GM18867 (cell line): ENCODE results near the gene ZNF341.
"Not testable (repeated sequence)": the region's sequence is repeated elsewhere in the genome, so short reads cannot be mapped to it uniquely, and the experiment has no call there.

ENCODE experiments used
- ATAC-seq: cut with Tn5 transposase; IDR thresholded peaks from one replicate; pipeline ENCODE4 v1.9.1; 2021; ENCODE audit warnings: mild to moderate bottlenecking, moderate library complexity; ENCODE audit not compliant: unreplicated experiment

ZNF341 gene

GRCh38 chr20:33731693-33732165 lies at the start of gene ZNF341:
TSS of gene ZNF341 (plus strand) at chr20:33731996. CDS start at chr20:33732022, 26 bp downstream.
- ATAC-seq, result peak; percentile 76

DNA sequence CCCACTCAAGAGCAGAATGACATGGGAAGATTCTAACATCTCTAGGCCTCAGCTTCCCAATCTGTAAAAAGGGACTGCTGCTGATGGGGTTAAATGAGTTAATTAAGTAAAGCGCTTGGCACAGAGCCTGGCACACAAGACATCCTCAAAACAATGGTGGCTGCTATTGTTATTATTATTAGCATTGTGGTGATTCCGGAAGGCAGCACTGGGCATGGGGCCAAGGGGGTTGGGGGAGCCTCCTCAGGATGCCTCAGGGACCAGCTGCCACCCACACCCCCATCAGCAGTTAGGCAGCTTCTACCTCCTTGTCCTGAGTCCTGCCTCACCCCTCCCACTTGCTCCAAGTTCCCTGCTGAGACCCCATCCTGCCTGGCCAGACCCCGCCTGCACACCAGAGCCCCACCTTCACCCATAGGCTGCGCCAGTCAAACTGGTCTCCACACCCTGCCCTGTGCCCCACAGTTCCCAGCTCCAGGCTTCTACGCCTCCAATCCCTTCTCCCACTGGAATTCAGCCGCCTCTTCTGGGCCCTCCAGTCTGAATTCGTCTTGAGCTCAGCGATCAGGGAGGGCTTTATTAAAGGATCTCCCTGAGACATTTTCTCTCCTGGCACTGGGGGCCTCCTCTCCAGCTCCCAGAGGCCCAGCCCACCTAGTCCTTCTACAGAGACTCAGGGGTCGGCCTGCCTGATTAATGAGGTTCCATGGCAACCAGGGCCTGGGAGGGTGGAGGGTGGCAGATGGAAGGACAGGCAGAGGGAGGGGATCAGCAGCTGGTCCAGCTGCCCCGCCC lies 47.1 kb upstream of the ZNF341 start:
- no peak for ATAC-seq

GRCh38 chr20:33685328-33686099 lies 46.3 kb upstream of the ZNF341 start:
- peak; percentile 38 for ATAC-seq

- peak; percentile 84 for ATAC-seq
Observed at GRCh38 chr20:33686100-33686983, 45.5 kb upstream of the ZNF341 start, which contains the start of gene E2F1. TSS of gene E2F1 (minus strand) at chr20:33686385. CDS start at chr20:33686264, 121 bp downstream.

DNA sequence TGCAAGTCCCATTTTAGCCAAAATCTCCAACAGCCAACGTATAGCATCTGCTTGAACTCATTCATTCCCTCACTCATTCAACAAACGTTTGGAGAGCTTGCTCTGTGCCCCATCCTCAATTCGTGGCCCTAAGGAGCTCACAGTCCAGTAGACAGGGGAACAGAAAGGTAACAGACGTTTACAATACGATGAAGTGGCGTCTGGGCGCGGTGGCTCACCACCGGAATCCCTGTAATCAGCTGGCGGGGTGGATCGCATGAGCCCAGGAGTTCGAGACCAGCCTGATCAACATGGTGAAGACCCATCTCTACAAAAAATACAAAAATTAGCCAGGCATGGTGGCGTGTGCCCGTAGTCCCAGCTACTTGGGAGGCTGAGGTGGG lies 44.8 kb upstream of the ZNF341 start:
- no peak for ATAC-seq

GRCh38 chr20:33687370-33687915 lies 44.4 kb upstream of the ZNF341 start:
- ATAC-seq, result no peak

DNA sequence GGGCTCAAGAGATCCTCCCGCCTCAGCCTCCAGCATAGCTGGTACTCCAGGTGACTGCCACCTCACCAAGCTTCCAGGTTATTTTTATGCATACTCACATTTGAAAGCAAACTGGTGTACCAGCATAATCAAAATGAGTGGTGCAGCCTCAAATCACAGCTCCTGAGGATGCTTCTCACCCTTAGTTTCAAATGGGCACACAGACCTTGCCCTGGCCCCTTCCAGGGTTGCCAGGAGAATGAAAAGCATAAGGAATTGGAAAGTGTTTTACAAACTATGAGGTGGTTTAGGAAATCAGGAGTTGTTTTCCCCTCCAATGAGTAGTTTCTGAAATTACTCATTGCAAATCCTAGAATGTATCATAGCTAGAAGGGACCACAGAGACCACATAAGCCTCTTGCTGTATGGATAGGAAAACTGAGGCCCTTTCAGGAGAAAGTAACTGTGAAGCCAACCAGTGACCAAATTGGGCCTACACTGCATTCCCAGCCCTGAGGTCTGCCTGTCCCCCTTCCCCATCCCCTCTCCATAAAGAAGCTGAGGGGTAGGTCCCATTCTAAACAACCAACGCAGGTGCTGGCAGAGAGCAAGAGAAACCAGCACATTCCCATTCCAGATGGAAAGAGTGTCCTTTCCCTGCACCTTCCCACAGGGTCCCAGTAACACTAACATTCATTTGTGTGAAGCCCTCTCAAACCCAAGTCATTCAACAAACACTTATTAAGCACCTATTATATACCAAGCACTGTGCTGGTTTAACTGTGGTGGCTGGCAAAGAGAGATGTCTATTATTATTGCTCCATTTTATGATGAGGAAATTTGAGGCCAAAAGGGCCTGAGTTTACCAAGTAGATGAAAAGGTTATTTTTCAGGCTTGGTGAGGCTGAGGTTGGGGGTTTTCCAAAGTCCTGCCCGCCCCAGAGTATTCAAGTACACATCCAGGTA lies 43.5 kb upstream of the ZNF341 start:
- no peak for ATAC-seq

GRCh38 chr20:33688938-33689424 lies 42.8 kb upstream of the ZNF341 start:
- no peak for ATAC-seq

DNA sequence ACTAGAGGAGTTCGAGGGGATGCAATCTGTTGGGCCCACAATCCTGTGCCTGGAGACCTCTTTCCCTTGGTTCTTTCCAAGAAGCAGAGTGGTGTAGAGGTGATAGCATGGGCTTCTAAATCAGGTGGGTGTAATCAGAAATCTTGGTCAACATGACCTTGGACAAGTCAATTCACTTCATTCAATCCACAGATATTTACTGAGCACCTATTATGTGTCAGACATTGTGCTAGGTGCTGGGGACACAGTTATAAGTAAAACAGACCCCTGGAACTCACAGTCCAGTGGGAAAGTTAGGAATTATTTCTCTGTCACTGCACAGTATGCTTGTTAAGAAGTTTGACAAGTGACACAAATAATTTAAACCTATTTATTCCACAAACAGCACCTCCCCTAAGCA lies 42.3 kb upstream of the ZNF341 start:
- ATAC-seq, result no peak

- no peak for ATAC-seq
Observed at GRCh38 chr20:33689973-33690372, 41.8 kb upstream of the ZNF341 start.

- no peak for ATAC-seq
Observed at GRCh38 chr20:33693289-33693688, 38.5 kb upstream of the ZNF341 start.

DNA sequence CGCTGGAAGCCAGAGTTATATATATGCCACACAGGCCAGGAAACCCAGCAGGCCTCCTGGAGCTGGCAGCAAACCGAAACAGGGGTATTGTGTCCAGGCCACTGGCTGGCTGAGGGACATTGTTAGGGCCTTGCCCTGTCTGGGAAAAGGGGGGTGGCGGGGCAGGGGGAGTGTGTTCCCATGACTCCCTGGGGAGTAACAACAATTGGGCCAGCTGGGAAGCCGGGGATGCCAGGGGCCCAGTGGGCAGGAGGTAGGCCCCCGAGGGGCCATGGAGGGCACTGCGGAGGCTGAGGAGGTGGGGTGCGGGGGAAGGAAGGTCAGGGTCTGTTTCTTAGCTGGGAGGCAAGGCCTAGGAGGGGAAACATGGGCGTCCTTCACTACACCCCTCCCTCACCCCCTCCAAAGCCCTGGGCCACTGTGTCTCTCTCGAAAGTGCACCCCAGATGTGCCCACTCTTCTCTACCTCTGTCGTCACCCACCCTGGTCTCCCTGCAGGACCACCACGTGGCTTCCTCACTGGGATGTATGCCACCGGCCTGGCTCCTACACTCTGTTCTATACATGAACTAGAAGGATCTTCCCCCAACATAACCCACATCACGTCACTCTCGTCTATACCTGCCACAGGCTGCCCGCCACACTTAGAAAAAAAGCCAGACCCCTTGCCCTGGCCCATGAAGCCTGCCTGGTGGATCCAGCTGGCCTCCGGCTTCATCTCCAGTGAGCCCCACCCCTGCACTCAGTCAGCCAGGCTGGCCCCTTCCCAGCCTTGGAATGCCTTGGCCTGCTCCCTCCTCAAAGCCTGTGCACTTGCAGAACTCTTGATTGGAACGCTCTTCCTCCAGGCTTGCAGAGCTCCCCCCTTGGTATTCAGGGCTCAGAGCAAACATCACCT lies 37.8 kb upstream of the ZNF341 start:
- ATAC-seq, result no peak

- no peak for ATAC-seq
Observed at GRCh38 chr20:33694639-33695012, 37.2 kb upstream of the ZNF341 start.

- ATAC-seq, result no peak
Observed at GRCh38 chr20:33696448-33696847, 35.3 kb upstream of the ZNF341 start.

DNA sequence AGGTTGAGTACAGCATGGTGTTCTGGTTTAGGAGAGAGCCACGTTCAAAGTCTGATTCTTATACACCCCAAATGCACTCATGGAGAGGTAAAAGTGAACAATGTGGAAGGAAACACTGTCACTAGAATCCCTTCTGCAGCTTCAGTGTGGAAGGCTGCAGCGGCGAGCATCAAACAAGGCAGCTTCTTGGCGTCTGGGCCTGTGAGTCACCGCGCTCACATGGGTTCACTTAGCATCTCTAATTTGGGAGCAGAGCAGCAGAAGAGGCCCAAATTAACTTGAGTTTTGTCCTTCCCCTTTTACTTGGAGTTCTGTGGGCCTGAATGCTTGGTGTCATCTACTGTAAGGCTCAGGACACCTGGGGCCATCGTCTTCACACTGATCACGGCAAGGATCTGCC lies 34.7 kb upstream of the ZNF341 start:
- no peak for ATAC-seq

DNA sequence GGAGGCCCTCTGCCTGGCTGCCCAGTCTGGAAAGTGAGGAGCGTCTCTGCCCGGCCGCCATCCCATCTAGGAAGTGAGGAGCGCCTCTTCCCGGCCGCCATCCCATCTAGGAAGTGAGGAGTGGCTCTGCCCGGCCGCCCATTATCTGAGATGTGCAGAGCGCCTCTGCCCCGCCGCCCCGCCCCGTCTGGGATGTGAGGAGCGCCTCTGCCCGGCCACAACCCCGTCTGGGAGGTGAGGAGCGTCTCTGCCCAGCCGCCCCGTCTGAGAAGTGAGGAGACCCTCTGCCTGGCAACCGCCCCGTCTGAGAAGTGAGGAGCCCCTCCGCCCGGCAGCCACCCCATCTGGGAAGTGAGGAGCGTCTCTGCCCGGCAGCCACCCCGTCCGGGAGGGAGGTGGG lies 32.8 kb upstream of the ZNF341 start:
- ATAC-seq, result not testable (repeated sequence)

DNA sequence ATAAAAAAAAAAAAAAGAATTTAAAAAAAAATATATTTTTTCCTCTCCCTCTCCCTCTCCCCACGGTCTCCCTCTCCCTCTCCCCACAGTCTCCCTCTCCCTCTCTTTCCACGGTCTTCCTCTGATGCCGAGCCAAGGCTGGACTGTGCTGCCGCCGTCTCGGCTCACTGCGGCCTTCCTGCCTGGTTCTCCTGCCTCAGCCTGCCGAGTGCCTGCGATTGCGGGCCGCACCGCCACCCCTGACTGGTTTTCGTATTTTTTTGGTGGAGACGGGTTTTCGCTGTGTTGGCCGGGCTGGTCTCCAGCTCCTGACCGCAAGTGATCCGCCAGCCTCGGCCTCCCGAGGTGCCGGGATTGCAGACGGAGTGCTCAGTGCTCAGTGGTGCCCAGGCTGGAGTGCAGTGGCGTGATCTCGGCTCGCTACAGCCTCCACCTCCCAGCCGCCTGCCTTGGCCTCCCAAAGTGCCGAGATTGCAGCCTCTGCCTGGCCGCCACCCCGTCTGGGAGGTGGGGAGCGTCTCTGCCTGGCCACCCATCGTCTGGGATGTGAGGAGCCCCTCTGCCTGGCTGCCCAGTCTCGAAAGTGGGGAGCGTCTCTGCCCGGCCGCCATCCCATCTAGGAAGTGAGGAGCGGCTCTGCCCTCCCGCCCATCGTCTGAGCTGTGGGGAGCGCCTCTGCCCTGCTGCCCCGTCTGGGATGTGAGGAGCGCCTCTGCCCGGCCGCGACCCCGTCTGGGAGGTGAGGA lies 30.9 kb upstream of the ZNF341 start:
- not testable (repeated sequence) for ATAC-seq
